ENCODE measurements around the gene BARHL2.

BARHL2 gene

DNA sequence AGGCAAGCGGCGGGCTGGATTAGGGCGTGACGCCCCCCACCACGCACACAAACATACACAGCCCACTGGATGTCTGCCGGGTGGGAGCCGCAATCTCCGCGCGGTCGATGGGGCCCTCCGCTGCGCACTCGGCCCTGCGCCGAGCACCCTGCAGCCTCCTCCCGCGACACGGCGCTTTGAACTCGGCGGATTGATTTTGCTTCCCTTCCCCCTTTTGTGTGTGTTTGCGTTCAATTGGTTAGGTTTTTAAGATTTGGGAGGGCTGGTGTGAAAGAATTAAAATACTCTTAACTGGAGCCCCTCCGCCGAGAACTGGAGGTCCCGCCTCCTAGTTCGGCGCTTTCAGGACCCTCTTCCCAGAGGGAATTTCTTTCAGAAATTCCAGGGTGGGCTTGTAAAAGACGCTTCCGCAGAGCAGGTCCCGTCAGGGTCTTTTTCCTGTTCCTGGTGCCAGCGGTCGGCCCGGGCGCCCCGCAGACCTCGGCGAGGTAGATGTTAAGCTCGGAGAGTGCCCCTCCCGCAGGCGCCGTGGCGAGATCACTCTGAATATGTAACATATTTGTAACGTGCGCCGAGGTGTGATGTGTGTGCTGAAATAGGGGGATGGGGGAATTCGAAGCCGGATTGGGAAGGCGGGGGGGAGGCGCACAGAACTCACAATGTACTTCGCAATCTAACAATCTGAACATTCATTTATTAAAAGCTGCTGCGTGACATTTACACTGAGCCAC is 8.0 kb upstream of the BARHL2 start:
- no peak overlapping the region for H3K4me3 ChIP-seq (ENCODE audit: low read length)
- DNase-seq (ENCODE audit: low read depth) = no peak
- TF ChIP-seq, protein P1, sequence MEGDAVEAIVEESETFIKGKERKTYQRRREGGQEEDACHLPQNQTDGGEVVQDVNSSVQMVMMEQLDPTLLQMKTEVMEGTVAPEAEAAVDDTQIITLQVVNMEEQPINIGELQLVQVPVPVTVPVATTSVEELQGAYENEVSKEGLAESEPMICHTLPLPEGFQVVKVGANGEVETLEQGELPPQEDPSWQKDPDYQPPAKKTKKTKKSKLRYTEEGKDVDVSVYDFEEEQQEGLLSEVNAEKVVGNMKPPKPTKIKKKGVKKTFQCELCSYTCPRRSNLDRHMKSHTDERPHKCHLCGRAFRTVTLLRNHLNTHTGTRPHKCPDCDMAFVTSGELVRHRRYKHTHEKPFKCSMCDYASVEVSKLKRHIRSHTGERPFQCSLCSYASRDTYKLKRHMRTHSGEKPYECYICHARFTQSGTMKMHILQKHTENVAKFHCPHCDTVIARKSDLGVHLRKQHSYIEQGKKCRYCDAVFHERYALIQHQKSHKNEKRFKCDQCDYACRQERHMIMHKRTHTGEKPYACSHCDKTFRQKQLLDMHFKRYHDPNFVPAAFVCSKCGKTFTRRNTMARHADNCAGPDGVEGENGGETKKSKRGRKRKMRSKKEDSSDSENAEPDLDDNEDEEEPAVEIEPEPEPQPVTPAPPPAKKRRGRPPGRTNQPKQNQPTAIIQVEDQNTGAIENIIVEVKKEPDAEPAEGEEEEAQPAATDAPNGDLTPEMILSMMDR (conservative IDR thresholded peaks at IDR 0.05; ENCODE audit: low read depth, low read length) = no peak

DNA sequence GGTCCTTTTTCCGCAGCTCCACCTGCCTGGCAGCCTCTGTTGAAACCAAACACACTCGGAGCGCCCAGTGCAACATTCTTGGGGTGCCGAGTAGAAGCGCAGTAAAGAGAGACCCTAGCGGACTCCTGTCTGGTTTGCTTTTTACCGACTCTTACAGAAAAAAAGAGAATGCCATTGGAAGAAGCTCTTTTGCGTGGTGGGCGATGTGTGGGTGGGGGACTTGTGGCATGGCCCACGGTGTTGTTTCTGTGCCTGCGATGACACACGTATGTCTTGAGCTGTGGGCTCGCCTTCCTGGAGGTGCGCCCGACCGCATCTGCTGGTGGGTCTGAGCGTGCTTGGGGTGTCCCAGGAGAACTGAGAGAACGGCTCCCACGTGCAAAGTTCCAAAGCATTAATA is 7.3 kb upstream of the BARHL2 start:
- TF ChIP-seq, protein P1 (conservative IDR thresholded peaks at IDR 0.05; ENCODE audit: low read depth, low read length) = no peak
- DNase-seq (ENCODE audit: low read depth) = no peak

DNA sequence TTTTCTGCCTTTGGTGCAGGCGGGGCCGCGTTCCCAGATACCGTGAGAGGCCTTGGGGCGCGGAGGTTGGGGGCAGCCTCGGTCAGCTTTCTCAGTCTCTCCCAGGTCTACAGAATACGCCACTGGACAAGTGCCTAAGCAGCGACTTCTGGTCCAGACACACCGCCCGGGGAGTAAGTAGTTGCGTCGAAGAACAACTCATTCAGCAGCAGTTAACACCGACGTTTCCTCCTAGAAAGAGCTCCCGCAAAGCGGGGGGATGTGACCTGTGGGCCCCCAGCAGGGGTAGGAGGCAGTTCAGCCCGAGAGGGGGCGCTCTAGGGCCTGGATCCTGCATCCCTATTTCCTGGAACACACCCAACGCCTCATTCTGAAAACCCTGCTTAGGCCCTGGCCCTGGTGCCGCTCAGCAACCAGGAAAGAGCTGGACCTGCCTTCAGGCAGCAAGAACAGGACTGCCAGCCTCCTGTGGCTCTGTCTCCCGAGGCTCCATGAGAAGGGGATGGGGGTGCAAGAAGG is 6.5 kb upstream of the BARHL2 start:
- no peak overlapping the region for H3K4me3 ChIP-seq (ENCODE audit: low read length)
- no peak for DNase-seq (ENCODE audit: low read depth)
- TF ChIP-seq, protein P1 (conservative IDR thresholded peaks at IDR 0.05; ENCODE audit: low read depth, low read length) = peak; percentile 29

More for the DNA sequence above, 7.3 kb upstream of the BARHL2 start:
- no peak overlapping the region for H3K4me3 ChIP-seq (ENCODE audit: low read length)

DNA sequence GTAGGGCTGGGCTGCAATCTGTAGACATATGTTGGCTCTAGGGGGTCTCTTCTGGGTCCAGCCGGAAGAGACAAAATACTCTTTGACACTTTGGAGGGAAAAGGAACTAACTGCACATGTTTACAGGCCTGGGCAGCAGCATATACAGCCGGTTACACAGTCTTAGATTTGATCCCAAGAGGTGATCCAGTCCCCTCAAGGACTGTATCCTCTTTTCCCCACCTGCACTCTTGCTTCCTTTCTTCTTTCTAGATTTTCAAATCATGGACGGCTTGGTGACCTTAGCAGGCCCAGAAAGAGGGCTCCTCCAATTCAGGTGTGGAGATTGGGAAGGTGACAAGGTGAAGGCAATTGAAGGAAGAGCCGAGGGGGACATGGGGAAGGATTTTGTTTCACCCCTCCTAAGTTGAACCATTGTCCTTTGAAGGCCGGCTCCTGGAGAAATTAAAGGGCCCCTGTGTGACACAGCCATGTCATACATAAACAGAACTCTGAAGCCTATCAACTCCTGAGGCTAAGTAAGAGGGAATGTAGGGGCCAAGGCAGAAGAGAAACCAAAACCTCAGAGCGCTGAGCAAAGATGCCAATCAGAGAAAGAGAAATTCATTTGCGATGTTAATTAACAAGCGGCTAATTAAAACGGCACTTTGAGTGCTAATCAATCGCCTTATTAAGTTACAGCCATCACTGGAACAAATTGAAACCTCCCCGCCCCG is 5.9 kb upstream of the BARHL2 start:
- no peak overlapping the region for H3K4me3 ChIP-seq (ENCODE audit: low read length)
- TF ChIP-seq, protein P1 (conservative IDR thresholded peaks at IDR 0.05; ENCODE audit: low read depth, low read length) = no peak
- DNase-seq (ENCODE audit: low read depth) = no peak

DNA sequence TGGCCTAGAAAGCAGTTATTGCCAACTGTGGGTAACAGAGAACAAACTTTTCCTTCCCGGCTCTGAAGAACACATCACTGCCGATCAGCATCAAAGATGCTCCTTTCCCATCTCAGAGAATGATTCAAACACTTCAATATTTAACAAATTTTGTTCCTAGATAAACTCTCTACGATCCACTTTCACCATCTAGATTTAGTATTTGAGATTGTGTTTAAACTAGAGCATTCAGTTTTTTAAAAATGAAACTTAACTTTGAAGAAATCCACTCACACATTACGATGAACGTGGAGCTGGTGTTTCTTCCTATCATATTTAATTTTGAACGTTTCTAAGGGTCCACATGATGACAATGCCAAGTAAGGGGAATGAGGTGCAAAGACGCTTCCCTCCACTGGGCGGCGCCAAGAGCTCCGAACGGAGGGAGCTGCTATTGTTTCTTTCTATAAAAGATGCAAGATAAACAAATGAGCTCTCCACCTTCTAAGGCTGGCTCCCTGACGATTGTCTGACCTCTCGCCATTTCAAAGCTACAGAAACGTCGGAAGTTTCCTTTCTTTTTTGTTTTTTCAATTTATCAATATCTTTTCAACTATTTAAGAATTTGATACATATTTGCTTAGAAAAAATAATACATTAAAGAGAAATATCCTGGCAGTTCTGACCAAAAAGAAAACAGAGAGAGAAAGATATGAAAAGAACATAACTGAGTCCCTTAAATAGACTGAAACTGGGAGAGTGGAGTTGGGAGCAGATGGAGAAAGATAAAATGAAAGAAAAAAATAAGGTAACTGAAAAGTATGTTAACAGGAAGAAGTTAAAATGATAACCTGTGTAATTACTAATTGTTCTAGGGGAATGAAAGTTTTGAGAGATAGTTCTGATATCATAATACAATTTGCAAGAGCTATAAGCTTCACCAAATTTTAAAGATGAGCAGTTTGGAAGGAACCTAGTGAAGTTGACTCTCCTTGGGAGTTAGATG is 4.4 kb upstream of the BARHL2 start:
- no peak for DNase-seq (ENCODE audit: low read depth)
- H3K4me3 ChIP-seq (ENCODE audit: low read length) = no peak overlapping the region
- TF ChIP-seq, protein P1 (conservative IDR thresholded peaks at IDR 0.05; ENCODE audit: low read depth, low read length) = peak; percentile 95

DNA sequence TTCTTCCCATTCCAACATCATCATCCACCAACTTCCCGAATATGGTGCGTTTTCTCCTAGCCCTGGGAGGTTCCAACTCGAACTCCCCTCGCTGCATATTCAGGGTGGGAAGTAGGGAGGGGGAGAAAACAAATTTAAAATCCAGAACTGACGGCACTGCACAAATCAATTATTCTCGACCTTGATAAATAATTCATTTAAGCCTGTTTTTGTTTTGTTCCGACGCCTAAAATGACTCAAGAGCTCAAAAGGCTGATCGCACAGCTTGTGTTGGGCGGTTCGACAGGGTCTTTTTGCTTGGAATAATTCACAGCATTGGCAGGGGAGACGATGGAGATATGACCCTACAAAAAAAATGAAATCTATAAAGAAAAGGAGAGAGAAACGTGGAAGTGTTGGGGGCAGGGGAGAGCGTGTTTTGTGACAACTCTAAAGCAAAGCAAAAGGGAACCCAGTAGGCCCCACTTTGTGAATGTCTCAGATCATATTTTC is 3.1 kb upstream of the BARHL2 start:
- TF ChIP-seq, protein P1 (conservative IDR thresholded peaks at IDR 0.05; ENCODE audit: low read depth, low read length) = no peak
- no peak overlapping the region for H3K4me3 ChIP-seq (ENCODE audit: low read length)
- no peak for DNase-seq (ENCODE audit: low read depth)

All from retinal pigment epithelial cell (primary cell).